Mesothelial cell of epicardium (in vitro differentiated cells): Measurements from ENCODE around the gene ETS1. TPM values are rescaled to one million over a fixed set of nuclear protein-coding genes. Genes with fewer than 3 reads are reported as not detected.

ENCODE experiments used
- DNase-seq, 2 experiments: peaks; one replicate each; pipeline ENCODE4 v3.0.0; 2021; ENCODE audit warnings: low spot score in 2 of 2; ENCODE audit not compliant: unreplicated experiment in 2 of 2
- H3K27ac Mint-ChIP-seq: 2 replicates; pipeline ENCODE4 v1.8.0; 2021; ENCODE audit warnings: mixed read lengths
- H3K27me3 Mint-ChIP-seq: 2 replicates; pipeline ENCODE4 v1.8.0; 2021; ENCODE audit warnings: low read depth, mixed read lengths
- H3K36me3 Mint-ChIP-seq: 2 replicates; pipeline ENCODE4 v1.8.0; 2021; ENCODE audit warnings: mixed read lengths
- H3K4me1 Mint-ChIP-seq: 2 replicates; pipeline ENCODE4 v1.8.0; 2021; ENCODE audit warnings: mixed read lengths
- H3K4me3 Mint-ChIP-seq: 2 replicates; pipeline ENCODE4 v1.8.0; 2021; ENCODE audit warnings: mild to moderate bottlenecking, moderate library complexity, mixed read lengths
- H3K9me3 Mint-ChIP-seq: 2 replicates; pipeline ENCODE4 v1.8.0; 2021; ENCODE audit warnings: mixed read lengths
- total RNA-seq: library from RNA; stranded (reverse); gene quantifications from 3 replicates; pipeline ENCODE4 v1.2.1, GENCODE V29; 2021
- TF ChIP-seq, protein P1 (sequence below): fragments of 200-600 bp; sonication (generic); IDR thresholded peaks from one replicate; pipeline ENCODE4 v1.5.0; 2021; ENCODE audit warnings: antibody characterized with exemption; ENCODE audit not compliant: unreplicated experiment

The ETS1 gene
- total RNA-seq, 1 donor from 2014 or later = 29.7 TPM

- peak overlapping the region; percentile 88 for H3K27ac Mint-ChIP-seq
- H3K36me3 Mint-ChIP-seq = no peaks in the 10 kb centered on the region
- H3K27me3 Mint-ChIP-seq = no peaks in the 10 kb centered on the region
- TF ChIP-seq, protein P1, sequence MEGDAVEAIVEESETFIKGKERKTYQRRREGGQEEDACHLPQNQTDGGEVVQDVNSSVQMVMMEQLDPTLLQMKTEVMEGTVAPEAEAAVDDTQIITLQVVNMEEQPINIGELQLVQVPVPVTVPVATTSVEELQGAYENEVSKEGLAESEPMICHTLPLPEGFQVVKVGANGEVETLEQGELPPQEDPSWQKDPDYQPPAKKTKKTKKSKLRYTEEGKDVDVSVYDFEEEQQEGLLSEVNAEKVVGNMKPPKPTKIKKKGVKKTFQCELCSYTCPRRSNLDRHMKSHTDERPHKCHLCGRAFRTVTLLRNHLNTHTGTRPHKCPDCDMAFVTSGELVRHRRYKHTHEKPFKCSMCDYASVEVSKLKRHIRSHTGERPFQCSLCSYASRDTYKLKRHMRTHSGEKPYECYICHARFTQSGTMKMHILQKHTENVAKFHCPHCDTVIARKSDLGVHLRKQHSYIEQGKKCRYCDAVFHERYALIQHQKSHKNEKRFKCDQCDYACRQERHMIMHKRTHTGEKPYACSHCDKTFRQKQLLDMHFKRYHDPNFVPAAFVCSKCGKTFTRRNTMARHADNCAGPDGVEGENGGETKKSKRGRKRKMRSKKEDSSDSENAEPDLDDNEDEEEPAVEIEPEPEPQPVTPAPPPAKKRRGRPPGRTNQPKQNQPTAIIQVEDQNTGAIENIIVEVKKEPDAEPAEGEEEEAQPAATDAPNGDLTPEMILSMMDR = no peak
- H3K4me1 Mint-ChIP-seq = peaks cover 71% of the 10 kb centered on the region
- H3K9me3 Mint-ChIP-seq = no peaks in the 10 kb centered on the region
- DNase-seq = peak; percentile 84 to 90
- H3K4me3 Mint-ChIP-seq = peak overlapping the region; percentile 84
These were observed 65.1 kb downstream of the ETS1 start for GRCh38 chr11:128522055-128522942.

DNA sequence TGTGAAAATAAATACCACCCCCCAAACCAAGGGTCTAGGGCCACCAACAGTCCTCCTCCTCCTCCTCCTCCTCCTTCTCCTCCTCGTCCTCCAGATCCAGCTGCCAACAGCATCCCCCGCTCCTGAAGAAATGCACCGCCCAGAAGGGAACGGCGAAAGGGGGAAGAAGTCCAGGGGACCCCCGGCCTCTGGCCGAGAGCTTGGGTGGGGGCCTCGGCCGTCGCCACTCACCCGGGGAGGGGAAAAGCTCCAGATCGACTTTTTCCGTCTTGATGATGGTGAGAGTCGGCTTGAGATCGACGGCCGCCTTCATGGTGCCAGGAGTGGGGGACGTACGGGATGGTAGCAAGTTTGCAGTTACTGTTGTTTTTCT, 65.7 kb downstream of the ETS1 start:
- DNase-seq = no peak
- Mint-ChIP-seq H3K4me1 (peaks cover 78% of the 10 kb centered on the region), H3K9me3 (no peaks in the 10 kb centered on the region), H3K36me3 (no peaks in the 10 kb centered on the region), H3K4me3 (peak overlapping the region; percentile 84), H3K27me3 (no peaks in the 10 kb centered on the region), H3K27ac (peak overlapping the region; percentile 87)
- TF ChIP-seq, protein P1 = no peak

GRCh38 chr11:128520888-128521681, 66.3 kb downstream of the ETS1 start:
- no peak for DNase-seq
- Mint-ChIP-seq H3K27ac (peak overlapping the region; percentile 87), H3K4me3 (peak overlapping the region; percentile 84), H3K9me3 (no peaks in the 10 kb centered on the region), H3K36me3 (no peaks in the 10 kb centered on the region), H3K4me1 (peaks cover 78% of the 10 kb centered on the region), H3K27me3 (no peaks in the 10 kb centered on the region)
- TF ChIP-seq, protein P1 = no peak

GRCh38 chr11:128520206-128520887, 67.0 kb downstream of the ETS1 start:
- peaks cover 78% of the 10 kb centered on the region for H3K4me1 Mint-ChIP-seq
- TF ChIP-seq, protein P1 = no peak
- no peaks in the 10 kb centered on the region for H3K27me3 Mint-ChIP-seq
- H3K9me3 Mint-ChIP-seq = no peaks in the 10 kb centered on the region
- no peak for DNase-seq
- H3K27ac Mint-ChIP-seq = peak overlapping the region; percentile 53
- no peaks in the 10 kb centered on the region for H3K36me3 Mint-ChIP-seq
- peak overlapping the region; percentile 84 for H3K4me3 Mint-ChIP-seq

DNA sequence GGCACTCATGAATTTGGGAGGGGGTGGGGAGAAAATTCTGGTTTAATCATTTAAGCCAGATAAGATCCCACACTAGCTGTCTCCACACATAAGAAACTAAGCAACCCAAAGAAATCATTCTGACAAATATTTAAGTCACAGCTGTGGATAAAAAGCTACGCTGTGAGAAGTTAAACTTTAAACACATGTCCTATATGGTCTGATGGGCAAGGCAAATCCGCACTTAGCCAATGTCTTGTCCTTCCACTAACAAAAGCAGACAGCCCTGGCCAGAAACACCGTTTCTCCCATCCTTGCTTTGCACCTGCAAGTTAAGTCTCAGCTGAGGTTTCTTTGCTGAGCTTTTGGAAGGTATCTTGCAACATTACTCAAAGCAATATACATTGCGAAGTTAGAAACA, 68.0 kb downstream of the ETS1 start:
- H3K27me3 Mint-ChIP-seq = no peaks in the 10 kb centered on the region

More for the DNA sequence above, 68.0 kb downstream of the ETS1 start:
- H3K36me3 Mint-ChIP-seq = no peaks in the 10 kb centered on the region
- no peak overlapping the region for H3K27ac Mint-ChIP-seq
- H3K4me3 Mint-ChIP-seq = peak overlapping the region; percentile 35
- TF ChIP-seq, protein P1 = no peak
- DNase-seq = no peak
- H3K9me3 Mint-ChIP-seq = no peaks in the 10 kb centered on the region
- H3K4me1 Mint-ChIP-seq = peaks cover 78% of the 10 kb centered on the region
